Upper lobe of left lung (tissue), 4 donors: ENCODE data around the gene PPP6R3.
"Not testable (repeated sequence)": the region's sequence is repeated elsewhere in the genome, so short reads cannot be mapped to it uniquely, and the experiment has no call there.

Source experiments
- POLR2AphosphoS5 ChIP-seq, 2 donors: sonication (generic); formaldehyde crosslinking; IDR thresholded peaks; one replicate each; pipeline ENCODE4 v1.5.1; 2017; ENCODE audit warnings: antibody characterized with exemption in 2 of 2
- TF ChIP-seq, protein P1 (sequence below), 6 experiments: fragments of 450-650 bp in 4 of 6; fragments of 200-600 bp in 2 of 6; sonication (generic) in 2 of 6; IDR thresholded peaks; one replicate each; pipeline ENCODE4 v1.5.1; 2016 to 2019; ENCODE audit warnings: antibody characterized with exemption in 6 of 6

- TF ChIP-seq, protein P1, sequence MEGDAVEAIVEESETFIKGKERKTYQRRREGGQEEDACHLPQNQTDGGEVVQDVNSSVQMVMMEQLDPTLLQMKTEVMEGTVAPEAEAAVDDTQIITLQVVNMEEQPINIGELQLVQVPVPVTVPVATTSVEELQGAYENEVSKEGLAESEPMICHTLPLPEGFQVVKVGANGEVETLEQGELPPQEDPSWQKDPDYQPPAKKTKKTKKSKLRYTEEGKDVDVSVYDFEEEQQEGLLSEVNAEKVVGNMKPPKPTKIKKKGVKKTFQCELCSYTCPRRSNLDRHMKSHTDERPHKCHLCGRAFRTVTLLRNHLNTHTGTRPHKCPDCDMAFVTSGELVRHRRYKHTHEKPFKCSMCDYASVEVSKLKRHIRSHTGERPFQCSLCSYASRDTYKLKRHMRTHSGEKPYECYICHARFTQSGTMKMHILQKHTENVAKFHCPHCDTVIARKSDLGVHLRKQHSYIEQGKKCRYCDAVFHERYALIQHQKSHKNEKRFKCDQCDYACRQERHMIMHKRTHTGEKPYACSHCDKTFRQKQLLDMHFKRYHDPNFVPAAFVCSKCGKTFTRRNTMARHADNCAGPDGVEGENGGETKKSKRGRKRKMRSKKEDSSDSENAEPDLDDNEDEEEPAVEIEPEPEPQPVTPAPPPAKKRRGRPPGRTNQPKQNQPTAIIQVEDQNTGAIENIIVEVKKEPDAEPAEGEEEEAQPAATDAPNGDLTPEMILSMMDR (IDR thresholded peaks at IDR 0.05) = not testable (repeated sequence)
- not testable (repeated sequence) for TF ChIP-seq POLR2AphosphoS5 (IDR thresholded peaks at IDR 0.05)
Measured at GRCh38 chr11:68639322-68639721, 178.8 kb downstream of the PPP6R3 start.
